Right ventricle myocardium superior (tissue), 1 donor: ENCODE data around the gene FARS2. TPM values are rescaled to one million over a fixed set of nuclear protein-coding genes. Genes with fewer than 3 reads are reported as not detected.
A peak's percentile ranks its signal among the peaks of the same experiment; 100 is the strongest.

Source experiments
- ATAC-seq: fragments of 200-7000 bp; cut with Tn5 transposase; one replicate; pipeline ENCODE4 v1.9.1; 2020; ENCODE audit warnings: mild to moderate bottlenecking; ENCODE audit not compliant: poor library complexity
- DNase-seq: peaks from one replicate; pipeline ENCODE4 v3.0.0-alpha.2; 2020
- intact Hi-C: fragments of 100-400 bp; cut with DNase I; formaldehyde crosslinking; loops from one replicate; pipeline ENCODE4 v1.11.2; 2022
- total RNA-seq: library from RNA; stranded (reverse); fragmentation: NEBNext Ultra II Directional; extraction: Animal tissue kit (Norgen Biotek cat#: 25700); gene quantifications from one replicate; pipeline ENCODE4 v1.2.1, GENCODE V29; 2021
- donor health status: DM: no; HTN: yes; CAD: no; lungs with severe emphysema.

Gene FARS2
- total RNA-seq, 1 donor from 2014 or later = 20.8 TPM

DNA sequence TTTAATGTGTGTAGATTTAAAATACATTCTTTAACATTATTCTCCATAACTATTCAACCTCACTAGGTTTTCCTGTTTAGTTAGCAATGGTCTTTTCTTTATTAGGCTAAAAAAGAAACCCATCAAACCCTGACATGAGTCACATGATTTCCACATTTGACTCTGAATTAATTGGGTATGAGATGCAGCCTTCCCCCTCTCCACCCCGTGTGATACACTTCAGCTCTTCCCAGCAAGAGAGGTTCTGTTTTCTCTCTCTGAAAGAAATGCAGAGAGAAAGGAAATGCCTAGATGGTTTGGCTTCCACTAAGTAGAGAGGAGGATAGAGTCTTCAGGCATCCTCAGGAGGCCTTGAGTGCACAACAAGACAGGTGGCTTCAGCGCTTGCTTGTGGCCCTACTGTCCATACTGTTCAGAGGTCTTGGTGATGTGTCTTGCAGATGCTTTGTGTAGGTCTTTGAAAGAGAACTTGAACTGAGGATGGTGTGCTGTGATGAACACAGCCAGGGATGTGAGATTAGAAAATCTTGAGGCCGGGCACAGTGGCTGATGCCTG, 17.3 kb downstream of the FARS2 start:
- ATAC-seq (no peak), DNase-seq (no peak)
- intact Hi-C loops = no loop called here

DNA sequence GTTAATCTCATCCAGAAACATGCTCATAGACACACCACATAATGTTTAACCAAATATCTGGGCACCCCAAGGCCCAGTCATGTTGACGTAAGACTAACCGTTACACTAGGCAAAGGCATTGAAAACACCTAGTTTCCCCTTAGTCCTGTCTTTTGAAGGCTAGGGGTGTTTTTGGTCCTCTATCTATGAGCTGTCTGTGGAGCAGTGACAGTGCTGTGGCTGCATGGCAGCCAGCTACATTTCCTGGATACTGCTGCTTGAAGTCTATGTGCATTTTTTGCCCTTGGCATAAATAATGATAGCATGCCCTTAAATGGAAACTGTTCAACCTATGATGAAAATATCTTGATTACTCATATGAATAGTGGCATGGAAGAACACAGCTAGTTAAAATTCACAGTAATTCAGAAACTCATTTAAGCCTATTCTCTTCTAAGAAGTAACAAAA, 18.6 kb downstream of the FARS2 start:
- no peak for DNase-seq
- intact Hi-C loops = no loop called here

DNA sequence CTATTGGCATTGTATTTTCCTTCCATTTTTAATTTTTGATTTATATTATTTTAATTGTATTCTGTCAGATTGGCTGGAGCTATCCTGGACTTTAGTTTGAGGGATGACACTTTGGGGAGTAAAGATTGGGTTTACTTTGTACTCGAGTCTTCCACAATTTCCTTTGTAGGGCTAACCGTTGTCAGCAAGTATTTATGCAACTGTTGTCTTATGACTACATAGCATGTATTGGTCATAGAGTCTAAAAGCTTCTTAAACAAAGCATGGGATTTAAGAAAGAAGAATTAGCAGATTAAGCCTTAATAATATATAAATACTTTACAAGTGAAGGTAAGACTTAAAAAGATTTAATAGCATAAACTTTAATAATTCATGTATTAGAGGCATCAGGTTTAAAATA, 19.6 kb downstream of the FARS2 start:
- ATAC-seq (no peak), DNase-seq (no peak)
- intact Hi-C loops = no loop called here

More for the DNA sequence above, 18.6 kb downstream of the FARS2 start:
- no peak for ATAC-seq

DNA sequence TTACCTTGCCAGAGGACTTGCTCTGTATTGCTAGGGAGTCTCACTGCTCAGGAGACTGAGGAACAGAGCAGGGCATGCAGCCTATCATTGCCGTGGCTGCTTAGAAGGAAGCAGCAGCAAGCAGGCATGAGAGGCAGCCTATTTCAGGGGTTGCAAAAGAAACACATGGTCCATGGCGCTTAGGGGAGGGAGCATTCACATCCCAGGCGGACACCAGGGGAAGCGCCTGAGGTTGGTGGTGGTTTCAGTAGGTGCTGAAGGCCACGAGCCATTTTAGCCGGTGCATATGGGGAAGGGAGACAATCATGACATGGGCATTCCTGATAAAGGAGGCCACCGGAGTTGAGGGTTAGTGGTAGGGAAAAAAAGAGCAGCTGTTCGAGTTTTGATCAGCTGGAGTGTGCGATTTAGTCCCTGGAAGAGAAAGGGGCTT, 20.9 kb downstream of the FARS2 start:
- intact Hi-C loops = no loop called here
- DNase-seq (no peak), ATAC-seq (no peak)

DNA sequence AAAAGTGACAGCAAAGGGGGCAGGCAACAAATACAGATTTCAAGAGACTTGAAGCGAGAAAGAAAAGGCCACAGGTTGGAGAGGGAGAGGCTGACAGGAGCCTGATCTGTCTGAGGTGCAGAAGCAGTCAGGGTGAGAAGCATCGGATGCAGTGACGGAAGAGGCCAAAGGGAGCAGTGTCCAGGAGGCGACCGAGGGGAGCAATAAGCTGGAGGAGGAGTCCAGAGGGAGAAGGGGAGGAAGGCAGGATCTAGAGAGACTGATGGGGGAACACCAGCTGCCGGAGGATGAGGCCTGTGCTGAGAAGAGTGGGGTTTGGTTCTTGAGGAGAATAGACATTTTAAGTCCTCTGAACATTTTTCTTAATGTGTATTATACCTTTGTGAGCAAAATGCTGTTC, 23.8 kb downstream of the FARS2 start:
- DNase-seq = no peak
- ATAC-seq = no peak
- intact Hi-C loops = no loop called here

DNA sequence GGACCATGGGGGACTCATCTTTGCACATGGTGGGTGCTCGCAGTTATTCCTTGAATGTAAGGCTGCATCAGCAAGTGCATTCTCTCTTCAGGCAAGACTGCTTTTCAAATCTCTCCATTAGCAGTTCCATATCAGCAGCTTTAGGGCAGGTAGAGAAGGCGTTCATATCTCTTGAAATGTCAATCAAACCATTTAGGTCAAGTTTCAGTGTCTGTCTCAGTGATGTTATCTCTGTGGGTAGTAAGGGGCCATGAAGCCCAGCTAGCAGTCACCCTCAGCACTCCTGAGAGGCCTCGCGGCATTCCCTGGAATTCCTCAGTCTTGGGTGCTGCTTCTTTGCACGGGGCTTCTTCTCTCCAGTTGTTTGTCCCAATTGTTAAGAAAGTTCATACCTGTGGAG, 24.2 kb downstream of the FARS2 start:
- no peak for ATAC-seq
- DNase-seq = no peak
- intact Hi-C loops = no loop called here

DNA sequence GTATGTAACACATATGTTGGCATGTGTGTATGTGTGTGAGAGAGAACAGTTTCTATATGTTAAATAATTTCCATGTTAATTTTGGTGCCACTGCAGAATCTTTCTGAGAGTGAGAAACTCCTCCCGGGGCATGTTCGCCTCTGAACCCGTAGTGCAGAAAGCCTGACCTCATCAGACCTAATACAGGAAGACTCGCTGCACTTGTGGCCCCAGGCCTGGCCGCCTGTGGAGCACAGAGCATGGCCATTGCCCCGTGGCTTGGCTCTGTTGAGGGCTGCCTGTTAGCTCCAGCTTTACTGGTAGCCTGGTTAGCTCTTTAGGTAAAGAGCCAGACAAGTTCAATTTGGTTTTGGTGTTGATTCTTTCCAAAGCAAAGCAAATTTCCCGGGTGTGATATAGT, 25.5 kb downstream of the FARS2 start:
- DNase-seq (no peak), ATAC-seq (no peak)
- intact Hi-C loops = no loop called here

DNA sequence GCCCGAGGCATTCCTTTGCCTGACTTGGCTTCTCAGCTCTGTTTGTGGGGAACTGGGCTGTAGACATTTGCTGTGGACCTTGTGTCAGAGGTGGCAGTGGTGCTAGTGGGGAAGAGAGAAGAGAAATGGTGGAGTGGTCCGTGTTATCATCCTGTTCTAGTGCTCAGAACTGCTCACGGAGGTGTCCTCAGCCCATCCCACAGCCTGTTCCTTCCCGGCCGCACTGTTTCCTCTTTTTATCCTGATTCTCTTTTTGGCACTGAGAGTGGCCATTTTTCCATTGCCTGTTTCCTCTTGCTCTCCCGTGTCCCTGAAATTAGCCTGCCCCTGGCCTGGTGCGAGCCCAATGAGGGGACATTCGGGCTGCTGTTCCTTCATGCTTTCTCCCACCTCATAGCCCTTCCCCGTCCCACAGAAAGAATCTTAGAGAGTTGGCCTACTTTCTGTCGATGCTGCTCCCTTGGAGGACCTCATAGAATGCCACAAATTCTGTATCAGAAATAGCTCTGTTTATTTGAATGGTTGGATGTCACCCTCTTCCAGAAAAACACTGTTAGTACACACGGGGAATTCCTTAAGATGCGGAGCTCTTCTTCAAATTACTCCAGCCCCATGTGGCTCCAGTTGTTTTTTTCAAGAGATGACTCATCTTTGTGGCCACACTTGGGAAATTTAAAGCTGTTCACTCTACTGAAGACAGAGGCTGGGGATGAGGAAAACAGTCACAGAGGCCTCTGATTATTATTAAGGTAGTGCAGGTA, 26.1 kb downstream of the FARS2 start:
- intact Hi-C loops = no loop called here
- DNase-seq (no peak), ATAC-seq (peak; percentile 79)

DNA sequence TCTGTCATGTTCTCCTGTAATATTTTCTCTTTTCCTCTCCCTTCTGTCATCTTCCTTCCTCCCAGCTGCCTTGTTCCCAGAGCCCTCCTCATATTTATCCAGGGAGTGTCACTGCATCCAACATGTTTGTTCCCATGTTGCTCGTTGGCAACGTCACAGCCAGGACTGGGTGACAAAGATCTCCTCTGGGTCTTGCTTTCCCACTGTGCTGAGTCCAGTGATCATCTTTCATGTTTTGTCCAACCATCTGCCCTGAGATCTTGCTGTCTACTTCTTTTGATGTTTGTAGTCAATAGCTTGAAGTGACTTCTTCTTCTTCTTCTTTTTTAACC, 26.6 kb downstream of the FARS2 start:
- DNase-seq (no peak), ATAC-seq (no peak)
- intact Hi-C loops = no loop called here

DNA sequence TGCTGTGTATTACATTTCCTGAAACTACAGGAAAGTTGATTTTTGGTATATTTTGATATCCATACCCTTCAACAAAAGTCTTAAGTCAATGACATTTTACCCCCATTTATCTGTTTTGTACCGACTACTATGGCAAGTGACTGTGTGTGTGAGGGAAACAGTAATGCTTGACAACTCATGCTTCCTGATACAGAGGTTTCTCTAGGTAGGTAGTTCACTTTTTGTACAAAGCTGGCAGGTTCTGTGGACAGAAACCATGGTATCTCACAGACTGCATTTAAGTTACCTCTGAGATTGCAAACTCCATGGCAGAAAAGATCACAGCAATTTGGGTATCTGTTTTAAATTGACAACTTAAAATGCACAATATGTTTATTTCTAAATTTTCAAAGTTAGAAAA, 28.8 kb downstream of the FARS2 start:
- no peak for ATAC-seq

DNA sequence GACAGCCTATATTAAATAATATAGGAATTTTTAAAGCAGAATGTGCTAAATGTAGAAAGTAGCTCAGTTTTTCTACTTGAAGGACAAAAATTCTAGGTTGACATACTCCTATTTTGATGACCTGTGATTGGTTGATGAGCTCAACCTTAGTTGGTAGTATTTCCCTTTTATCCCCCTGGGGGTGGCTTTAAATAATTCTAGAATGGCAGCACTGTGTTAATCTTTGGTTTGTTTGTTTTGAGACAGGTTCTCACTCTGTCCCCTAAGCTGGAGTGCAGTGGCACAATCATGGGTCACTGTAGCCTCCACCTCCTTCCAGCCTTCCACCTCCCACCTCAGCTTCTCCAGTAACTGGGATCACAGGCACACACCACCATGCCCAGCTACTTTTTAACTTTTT, 29.2 kb downstream of the FARS2 start:
- intact Hi-C loops = no loop called here
- DNase-seq (no peak), ATAC-seq (no peak)

More for the DNA sequence above, 28.8 kb downstream of the FARS2 start:
- intact Hi-C loops = no loop called here
- no peak for DNase-seq

DNA sequence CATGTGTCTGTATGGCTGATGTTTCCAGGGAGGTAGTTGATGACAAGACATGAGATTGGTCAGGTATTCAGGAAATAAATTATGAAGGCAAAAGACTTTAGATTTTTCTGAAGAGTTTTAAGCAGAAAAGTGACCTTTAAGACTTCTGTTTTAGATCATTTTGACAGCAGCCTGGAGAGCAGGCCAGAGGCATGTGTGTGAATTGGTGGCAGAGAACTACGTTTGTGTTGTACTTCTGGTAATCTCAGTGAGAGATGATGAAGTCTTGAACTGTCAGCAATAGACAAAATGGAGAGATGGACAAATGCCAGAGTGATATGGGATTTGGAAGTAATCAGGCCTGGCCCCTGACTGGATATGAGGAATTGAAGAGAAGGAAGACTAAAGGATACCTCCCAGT, 30.8 kb downstream of the FARS2 start:
- ATAC-seq (no peak), DNase-seq (no peak)
- intact Hi-C loops = no loop called here

DNA sequence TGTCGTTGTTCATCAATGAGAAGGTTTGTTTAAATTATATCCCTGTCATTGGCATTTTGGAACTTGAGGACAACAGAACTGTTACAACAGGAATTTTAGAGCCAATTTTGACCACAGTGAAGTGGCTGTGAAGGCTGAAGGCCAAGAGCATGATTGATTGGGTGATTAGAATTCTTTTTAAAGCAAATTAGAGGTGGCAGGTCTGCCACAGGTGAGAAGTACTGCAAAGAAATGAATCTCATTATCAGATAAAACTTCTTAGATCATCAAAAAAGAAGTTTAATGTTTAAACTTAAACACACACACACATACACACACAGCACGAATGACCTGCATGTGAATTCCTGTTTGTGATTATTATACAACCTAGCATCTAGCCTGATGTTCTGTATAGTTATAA, 32.4 kb downstream of the FARS2 start:
- no peak for DNase-seq
- intact Hi-C loops = no loop called here
- ATAC-seq = no peak

DNA sequence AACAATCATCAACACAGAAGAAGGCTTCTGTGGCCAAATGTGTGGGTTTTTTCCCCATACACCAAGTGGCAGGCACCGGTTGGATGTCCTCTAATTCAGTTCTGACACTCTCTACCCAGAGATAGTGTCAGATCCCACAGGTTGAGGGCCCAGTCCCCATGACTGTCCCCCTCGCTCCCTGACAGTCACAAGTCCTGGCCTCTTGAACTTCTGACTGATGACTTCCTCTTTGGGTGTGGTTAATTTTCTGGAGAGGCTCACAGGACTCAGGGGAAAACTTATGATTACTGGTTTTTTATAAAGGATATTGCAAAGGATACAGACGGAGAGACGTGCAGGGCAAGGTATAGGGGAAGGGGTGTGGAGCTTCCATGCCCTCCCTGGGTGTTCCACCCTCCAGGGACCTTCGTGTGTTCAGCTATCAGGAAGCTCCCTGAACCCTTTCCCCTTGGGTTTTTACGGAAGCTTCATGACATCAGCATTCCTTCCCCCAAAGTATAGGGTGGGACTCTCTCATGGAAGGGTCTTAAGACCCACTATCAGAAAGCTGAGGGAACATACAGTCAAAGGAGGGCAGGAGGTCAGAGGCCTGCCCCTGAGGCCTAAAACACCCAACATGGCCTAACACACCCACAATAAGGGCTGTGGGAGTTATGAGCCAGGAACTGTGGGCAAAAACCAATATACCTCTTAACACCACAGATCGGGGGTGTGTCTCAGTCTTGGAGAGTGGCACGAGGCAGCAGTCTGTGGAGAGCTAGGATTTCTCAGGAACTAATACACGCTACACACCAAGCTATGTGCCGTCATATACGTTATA, 33.3 kb downstream of the FARS2 start:
- DNase-seq = no peak
- intact Hi-C loops = no loop called here
- ATAC-seq = no peak

DNA sequence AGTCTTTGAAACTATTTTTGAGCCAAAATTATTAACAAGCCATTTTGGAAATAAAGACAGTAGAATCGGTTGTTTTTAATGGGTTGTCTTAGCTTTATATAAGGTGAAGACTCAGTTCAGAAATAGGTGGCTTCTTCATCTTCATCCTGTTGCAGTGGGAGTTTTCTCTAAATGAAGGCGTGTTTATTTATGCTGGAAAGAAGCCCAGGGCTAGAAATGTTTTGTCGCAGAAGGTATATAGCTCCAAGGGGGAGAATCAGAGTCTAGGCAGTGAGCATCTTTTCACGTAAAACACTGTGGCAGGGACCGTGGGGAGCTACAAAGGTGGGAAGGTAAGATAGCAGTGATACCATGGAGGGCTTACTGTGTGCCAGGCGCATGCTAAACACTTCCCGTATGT, 34.3 kb downstream of the FARS2 start:
- DNase-seq (no peak), ATAC-seq (no peak)
- intact Hi-C loops = no loop called here

DNA sequence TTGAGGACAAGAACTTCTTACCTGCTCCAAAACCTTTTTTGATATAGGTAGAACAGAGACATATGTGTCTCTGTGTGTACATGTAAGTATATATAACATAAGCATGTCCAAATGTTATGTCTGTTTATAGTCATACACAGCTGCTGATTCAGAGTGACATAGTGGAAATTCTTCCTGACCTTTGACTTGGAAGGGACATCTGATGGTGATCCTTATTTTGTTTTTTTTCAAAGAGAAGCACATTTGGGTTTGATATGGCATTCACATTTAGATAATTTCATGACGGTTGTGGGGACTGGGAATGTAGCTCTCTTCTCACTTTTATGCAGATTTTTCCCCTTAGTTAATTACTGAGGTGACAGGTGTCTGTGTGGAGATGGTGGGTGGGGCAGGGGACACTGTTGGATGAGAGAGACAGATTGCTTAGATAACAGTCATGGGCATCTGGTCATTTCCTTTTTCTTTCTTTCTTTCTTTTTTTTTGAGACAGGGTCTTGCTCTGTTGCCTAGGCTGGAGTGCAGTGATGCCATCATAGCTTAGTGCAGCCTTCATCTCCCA, 39.0 kb downstream of the FARS2 start:
- ATAC-seq (no peak), DNase-seq (no peak)
- intact Hi-C loops = no loop called here

DNA sequence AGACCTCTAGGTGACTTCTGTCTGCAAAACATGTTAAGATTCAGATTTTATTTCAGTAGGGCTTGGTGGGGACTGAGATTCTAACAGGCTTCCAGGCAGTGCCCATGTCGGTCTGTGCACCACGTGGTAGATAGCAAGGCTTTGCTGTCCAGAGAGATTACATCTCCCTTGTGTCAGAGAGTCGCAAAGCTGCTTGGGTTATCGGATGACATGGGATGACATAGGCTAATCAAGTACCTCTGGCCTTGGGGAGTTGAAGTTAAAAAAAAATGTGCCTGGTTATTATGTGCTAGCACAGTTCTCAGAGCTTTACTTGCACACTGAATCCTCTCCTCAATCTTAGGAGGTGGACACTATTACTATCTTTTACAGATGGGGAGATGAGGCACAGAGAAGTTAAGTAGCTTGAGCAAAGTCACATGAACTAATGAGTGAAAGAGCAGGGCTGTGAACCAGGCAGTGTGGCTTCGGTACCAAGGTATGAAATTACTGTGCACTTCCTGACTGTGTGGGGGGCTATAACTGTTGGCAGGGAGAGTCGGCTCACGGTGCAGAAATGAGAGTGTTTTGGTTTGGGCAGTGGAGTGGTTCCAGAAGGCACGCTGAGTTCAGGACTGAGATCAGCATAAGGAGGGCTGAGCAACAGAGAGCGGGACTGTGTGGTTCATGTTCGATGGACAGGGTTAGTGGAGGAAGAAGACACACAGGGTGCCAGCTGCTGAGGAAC, 41.1 kb downstream of the FARS2 start:
- no peak for DNase-seq
- intact Hi-C loops = no loop called here
- ATAC-seq = peak; percentile 36

DNA sequence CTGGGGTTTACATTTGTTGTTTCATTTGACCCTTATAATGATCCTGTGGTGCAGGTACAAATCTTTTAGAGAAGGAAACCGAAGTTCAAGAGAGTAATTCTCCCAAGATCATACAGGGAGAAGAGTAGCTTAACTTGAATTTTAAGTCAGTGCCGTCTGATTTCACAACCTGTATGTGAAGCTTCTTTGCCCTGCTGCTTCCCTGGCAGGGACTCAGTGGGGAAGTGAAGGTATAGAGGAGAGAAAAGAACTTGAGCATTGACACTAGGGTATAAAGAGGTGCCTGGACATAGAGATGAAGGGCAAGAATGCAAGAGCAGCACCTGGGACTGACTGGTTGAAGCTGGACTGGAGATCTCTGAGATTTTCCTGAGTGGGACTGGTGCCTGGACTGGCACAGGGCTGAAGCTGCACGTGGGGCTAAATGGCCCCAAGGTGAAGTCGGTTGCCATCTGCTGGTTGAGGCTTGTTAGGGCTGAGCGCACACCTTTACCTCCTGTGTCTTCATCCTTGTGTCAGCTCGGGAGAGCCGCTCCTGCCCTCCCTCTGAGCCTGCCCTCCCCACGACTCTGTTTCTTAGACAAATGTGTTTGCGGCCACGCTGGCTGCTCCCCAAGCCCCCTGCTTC, 41.8 kb downstream of the FARS2 start:
- no peak for DNase-seq
- intact Hi-C loops = no loop called here
- ATAC-seq = peak; percentile 93

DNA sequence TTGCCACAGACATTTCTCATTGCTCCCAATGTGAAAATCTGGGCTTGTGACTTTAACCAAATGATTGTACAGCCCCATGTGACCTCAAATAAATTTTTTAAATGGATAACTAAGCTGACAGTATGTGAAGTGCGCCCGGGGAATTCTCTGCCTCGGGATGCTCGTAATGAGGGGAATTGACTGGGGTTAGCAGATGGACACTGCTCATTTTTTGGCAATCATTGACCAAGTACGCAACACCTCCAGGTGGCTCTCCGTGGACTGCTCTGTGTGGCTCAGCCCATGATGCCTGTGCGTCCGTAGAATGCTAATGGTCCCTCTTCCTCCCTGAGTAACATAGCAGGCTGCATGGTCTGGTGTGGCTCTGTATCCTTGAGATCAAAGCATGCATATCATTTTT, 42.4 kb downstream of the FARS2 start:
- DNase-seq = no peak
- no peak for ATAC-seq
- intact Hi-C loops = no loop called here
